HG02798 (cell line): Measurements from ENCODE around the gene LENG1.

Experiments
- ATAC-seq: cut with Tn5 transposase; IDR thresholded peaks from one replicate; pipeline ENCODE4 v1.9.1; 2021; ENCODE audit warnings: mild to moderate bottlenecking; ENCODE audit not compliant: unreplicated experiment, poor library complexity

LENG1 gene

DNA sequence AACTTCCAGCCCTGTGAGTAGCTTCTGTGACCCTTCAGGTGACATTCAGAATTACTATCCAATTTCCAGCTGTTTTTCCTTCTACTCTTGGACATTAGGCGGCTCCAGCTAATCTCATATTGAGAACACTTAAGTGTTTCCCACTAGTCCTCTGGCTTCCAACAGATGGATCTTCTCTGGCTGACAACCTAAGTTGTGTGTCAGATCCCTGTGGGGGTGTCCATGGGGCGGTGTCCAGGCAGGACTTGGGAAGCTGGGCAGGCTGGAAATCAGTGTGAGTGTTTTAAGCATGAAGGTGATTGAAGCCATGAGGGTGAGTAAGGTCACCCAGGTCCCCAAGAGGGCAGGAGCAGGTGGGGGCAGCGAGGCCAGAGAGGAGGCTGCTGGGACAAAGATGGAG, 11.8 kb downstream of the LENG1 start:
- no peak for ATAC-seq

DNA sequence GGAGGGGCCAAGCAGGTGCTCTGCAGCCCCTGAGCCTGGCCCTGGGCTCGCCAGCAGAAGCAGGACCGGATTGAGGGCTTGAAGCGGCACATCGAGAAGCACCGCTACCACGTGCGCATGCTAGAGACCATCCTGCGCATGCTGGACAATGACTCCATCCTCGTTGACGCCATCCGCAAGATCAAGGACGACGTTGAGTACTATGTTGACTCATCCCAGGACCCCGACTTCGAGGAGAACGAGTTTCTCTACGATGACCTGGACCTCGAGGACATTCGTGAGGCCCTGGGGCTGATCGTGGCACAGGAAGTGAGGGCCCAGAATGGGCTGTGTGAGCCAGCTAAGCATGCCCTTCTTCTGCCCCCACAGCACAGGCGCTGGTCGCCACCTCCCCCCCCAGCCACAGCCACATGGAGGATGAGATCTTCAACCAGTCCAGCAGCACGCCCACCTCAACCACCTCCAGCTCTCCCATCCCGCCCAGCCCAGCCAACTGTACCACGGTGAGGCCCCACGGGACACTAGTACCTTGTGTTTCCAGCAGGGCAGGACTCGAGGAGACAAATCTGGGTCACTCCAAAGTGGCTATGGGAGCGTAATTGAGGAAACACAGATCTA, 13.9 kb downstream of the LENG1 start:
- no peak for ATAC-seq

DNA sequence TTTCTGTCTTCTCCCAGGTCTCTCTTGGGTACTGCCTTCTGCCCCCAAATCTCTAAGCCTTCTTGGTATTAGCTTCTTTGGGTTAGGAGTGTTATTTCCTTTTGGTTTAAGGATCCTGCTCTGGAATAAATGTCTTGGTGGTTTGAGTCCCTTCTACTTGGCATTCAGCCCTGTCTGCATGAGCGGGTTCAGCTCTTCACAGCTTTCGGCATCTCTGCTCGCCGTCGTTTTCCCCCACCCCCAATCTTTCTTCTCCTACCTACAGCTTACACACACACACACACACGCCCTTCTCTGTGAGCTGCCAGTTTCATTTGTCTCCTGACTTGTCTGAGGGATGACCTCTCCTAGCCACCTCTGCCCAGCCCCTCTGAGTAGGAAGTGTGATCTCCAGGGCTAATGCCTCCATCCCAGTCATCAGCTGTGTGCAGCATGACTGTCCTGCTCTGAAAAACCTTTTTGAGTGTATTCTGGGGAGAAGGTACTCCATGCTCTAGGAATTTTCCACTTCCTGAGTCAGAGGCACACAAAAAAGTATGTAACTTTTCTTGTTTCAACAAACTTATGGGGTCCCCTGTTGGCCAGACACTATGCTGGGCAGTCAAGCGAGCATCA, 17.2 kb downstream of the LENG1 start:
- no peak for ATAC-seq

DNA sequence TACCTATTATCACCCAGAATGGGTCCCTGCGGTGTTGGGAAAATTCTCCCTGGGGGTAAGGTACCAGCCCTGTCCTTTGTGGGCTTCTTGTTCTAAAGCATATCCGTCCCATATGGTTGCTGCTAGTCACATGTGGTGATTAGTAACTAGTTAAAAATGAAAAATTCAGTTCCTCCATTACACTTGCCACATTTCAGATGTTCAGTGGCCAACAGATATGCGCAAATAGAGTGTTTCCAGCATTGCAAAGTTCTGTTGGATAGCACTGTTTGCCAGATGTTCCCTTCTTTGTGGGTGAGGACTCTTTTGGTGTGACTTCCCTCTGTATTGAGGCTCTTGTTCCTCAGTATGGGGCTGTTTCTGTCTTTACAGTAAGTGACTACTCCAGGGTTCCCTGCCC, 18.2 kb downstream of the LENG1 start:
- no peak for ATAC-seq

DNA sequence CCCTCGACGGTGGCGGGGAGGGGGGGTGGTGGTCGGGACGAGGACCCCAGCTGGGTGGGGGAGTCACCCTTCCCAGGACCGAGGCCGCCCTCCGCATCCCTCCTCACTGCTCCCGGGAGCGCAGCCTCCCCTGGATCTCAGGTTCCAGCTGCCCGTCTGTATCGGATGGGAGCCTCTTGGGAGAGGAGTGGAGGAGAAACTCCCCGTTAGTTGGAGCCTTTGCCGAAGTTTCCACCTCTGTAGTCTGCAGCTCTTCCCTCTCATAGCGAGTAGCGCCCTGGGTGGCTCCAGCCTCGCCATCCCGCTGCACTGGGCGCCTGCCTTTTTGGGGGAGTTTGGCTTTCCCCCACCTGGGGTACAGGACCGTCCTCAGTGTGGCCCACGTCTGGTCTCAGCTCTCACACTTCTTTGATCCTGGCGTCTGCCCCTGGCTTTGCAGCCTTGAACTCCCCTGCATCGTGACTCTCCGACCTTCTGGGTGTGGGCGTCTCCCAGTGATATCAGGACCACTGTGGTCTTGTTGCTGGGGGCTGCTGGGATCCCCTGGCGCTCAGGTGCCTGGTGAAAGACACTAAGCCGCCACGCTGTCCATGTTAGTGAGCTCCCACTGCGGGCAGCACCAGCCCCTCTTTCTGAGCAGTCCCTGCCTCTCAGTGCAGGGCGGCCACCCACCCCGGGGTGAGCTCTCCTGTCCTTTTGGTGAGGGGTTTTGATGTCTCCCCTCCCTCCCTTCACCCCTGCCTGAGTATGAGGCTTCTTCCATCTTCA, 20.8 kb downstream of the LENG1 start:
- ATAC-seq = no peak

DNA sequence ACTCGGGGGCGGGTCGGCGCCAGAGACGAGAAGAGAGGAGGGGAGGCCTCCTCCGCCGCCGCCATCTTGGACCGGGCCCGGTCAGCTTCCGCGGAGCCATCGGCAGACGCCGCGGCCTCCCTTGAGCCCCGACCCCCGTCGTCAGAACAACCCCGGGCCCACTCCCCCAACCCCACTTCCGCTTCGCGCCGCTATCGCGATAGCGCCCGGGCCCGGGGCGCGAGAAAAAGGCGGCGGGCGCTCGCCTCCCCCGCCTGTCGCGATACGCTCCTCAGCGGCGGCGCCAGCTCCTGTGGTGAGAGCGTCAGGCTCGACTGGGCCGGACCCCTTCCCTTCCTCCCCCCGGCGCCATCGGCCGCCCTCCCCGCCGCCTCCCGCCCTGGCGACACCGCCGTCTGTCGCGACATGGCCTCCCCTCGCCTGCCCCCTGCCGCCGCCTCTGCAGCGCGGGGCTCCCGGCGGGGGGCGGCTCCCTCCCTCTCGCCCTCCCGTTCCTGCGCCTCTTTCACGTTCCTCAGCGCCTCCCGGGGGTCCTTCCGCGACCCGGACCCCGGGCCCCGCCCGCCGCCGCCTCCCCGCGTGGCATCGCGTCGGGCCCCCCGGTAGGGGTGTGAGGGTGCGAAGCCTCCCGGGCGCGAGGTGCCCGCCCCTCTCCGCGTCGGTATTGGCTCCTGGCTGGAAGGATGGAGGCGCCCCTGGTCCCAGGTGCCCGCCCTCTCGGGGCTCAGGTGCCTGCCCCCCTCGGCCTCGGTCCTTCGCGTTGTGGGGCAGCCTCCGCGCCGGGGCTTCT, 21.6 kb downstream of the LENG1 start, which contains the start of gene CNOT3:
Gene CNOT3 (plus strand): TSS at position 64 of the 790 bp plus-strand sequence. CDS start 5,217 bp downstream, outside the sequence.
- no peak for ATAC-seq

DNA sequence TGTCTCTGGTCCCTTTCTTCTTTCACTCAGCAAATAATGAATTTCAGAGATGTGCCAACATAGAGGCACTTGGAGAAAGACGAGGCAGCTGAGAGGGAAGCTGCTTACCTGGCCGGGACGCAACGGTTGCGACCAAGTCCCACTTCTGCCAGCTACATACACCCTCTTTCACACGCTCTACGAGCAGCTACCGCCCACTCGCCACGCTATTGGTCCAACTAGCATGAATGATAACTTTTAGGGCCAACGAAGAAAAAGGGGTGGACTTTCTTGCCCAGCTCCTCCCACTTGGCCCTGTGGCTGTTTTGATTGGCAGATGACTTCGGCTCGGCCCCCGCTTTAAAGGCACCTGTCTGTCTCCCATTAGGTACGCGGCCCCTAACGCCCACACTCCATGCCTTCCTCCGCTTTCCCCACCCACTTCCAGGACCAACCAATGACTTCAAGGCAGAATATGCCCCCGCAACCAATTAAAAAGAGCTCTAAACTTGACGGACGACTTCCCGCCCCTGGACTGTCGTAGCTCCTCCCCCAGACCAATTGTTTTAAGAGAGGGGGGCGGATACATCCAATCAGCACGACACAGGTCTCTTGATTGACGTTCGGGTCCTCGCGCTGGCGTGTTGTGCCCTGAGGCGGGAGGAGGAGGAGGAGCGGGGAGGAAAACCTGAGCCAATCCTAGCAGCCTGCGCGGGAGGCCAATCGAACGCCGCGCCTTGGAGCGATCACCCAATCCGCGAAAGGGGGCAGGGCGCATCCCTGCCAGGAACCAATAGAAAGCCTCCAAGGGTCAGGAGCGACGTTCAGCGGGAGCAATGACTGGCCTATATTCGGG, 22.4 kb downstream of the LENG1 start:
- ATAC-seq = peak; percentile 83

DNA sequence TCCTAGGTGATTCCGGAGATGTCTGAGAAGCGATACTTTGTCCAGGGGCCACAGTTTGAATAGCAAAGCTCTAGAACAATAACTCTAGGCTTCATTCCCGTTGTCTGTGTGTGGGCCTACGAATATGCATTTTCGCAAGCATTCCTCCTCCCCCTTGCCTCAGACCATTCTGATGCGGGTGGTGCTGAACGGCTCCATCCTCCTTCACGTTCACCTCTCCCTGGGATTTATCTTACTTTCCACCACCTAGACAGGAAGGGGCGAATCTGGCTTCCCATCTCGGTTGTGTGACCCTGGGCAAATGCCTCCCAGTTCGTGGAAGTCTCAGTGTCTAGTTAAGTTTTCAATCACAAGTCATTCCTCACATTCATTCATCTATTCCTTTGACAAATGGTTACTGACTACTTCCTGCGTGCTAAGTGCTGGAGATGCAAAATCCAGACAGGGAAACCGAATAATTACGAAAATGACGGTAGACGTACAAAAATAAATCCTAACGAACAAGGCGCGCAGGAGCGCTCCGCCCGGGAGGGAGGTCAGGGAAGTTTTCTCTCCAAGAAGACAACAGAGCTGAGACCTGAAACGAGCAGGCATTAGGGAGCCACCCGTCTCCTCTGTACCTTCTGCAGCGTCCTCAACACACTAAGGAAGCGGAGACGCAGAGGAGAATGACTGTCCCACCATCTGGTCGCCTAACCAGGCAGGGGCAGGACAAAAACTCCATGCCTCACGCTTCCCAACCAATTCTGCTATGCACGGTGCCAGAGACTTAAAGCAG, 23.2 kb downstream of the LENG1 start:
- ATAC-seq = no peak

DNA sequence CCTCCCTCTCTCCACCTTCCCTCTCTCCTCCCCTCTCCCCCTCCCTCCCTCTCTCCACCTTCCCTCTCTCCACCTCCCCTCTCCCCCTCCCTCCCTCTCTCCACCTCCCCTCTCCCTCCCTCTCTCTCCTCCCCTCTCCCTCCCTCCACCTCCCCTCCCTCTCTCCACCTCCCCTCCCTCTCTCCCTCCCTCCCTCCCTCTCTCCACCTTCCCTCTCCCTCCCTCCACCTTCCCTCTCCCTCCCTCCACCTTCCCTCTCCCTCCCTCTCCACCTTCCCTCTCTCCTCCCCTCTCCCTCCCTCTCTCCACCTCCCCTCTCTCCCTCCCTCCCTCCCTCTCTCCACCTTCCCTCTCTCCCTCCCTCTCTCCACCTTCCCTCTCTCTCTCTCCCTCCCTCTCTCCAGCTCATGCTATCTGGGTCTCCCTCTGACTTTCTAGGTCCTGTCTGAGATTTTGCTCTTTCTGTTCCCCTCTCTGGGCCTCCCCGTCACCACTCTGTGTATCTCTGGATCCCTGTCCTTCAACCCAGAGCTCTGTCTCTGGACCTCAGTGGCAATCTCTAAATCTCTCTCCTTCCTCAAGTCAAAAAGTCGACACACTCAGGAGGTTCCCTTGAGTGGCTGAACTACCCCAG, 25.4 kb downstream of the LENG1 start:
- ATAC-seq = no peak

DNA sequence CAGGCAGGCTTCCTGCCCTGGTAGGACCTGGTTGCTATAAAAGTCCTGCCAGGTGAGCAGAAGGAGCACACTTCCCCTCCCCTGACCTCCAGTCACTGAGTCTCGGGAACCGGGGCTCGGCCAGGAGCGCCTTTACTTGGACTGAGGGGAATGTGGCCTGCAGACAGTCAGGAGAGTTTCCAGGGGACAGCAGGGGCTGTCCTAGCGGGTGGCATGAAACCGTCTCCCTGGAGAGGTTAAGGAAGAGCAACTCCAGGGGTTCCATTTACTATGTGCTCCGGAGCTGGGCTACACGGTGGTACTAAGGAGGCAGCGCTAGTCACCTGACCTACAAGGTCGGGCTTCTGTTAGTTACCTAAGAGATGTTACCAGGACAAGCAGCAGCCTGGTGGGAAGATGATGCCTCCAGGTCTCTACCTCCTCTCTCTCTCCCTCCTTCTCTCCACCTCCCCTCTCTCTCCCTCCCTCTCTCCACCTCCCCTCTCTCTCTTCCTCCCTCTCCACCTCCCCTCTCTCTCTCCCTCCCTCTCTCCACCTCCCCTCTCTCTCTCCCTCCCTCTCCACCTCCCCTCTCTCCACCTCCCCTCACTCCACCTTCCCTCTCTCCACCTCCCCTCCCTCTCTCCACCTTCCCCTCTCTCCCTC, 26.1 kb downstream of the LENG1 start:
- no peak for ATAC-seq

DNA sequence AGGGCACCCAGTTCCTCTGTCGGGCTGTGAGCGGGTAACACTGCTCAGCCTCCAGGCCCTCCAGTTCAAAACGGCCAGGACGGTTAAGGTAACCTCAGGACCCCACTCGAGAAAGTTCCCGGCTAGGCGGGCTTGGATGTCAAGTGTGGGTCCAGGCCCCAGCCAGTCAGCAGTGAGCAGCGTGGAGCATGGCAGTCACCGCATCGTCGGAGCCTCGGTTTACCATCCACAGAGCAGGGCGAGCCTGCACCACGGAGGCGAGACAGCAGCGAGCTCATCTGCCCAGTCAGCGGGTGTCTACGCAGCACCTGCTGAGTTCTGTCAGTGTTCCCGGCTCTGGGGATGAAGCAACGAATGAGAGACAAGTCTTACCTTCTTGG, 29.9 kb downstream of the LENG1 start:
- ATAC-seq = no peak

DNA sequence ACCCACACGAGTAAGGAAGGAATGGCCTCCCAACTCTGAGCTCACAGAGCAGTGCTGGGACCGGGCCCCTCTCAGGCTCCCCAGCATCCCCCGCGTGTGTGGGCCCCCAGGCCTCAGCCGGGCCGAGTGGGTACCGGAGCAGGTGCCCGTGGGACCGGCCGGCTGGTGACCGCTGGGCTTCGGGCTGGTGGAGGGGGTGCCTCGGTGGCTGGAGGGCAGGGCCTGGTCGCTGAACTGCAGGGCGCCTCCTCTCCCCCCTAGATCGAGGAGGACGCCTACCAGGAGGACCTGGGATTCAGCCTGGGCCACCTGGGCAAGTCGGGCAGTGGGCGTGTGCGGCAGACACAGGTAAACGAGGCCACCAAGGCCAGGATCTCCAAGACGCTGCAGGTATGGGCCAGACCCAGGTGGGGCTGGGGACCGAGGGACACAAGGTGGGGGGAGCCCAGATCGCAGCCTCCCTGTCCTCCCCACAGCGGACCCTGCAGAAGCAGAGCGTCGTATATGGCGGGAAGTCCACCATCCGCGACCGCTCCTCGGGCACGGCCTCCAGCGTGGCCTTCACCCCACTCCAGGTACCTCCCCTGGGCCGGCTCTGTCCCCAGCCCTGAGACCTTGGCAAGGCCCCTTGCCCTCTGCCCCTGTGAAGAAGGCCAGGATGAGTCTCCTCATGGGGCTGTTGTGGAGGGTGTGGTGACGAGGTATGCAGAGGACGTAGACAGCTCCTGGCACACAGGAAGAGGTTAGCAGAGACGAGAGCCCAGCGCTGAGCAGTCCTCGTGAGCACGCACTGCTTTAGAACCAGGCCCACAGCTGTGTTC, 30.5 kb downstream of the LENG1 start:
- ATAC-seq = no peak

DNA sequence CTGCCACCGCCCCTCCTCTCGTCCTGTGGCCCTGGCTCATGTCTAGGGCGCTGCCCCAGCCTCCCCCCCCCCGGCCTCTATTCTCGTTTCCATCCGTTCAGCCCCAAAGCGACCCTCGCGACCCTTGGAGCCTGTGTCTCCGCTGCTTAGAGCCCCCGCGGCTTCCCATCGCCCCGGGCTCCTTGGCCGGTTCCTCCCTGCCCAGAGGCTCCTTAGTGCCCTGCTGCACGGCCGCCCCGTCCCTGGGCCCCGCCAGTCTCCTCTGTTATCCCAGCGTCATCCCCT, 31.1 kb downstream of the LENG1 start:
- no peak for ATAC-seq

DNA sequence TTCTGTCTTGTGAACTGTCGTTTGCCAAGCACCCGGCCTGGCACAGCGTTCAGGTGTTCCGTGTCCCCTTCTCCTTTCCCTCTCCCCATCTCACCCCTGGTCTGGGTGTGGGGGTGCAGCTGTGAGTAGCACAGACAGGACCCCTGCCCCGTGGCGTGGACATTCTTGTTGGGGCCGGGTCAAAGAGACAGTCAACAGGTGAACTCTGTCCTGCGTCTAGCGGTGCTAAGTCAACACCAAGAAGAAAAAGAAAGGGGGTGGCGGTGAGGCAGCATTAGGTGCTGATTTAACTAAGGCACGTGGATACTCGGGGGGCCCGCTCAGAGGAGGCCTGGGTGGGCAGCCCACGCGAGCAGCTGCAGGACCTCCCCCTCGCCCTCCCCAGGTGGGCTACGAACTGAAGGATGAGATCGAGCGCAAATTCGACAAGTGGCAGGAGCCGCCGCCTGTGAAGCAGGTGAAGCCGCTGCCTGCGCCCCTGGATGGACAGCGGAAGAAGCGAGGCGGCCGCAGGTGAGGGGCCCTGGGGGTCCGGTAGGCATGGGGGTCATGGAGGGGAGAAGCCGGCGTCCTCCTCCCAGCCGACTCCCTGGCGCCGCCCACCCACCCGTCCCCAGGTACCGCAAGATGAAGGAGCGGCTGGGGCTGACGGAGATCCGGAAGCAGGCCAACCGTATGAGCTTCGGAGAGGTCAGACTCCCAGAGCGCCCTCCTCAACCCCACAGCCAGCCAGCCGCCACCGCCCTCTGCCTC, 31.7 kb downstream of the LENG1 start:
- no peak for ATAC-seq

DNA sequence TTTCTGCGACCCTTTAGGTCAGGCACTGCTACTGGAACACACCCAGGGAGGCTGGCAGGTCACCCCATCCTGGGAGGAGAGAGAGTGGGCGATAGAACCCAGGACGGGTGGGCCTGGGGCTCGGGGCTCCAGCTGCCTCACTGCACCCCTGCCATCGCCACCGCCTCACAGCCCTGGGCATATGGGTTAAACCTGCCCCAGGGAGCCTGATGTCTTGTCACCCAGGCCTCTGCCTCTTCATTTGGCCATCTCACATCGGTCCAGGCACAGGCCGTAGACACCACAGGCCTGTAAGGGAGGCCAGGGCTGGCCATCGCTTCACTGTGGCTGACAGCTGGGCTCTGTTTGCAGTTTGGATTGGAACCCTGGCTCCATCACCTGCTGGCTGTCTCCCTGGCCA, 33.8 kb downstream of the LENG1 start:
- no peak for ATAC-seq

DNA sequence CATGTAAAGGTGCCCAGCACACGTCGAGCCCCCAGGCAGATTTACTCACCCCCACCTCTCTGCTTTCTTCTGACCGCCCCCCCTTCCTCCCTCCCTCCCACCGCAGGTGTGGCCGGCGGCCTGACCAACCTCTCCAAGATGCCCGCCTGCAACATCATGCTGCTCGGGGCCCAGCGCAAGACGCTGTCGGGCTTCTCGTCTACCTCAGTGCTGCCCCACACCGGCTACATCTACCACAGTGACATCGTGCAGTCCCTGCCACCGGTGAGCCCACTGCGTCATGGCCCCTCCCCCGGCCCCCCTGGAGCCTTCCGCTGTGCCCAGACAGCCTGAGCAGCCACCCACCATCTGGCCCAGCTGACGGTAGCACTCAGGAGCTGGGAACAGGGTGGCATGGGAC, 35.1 kb downstream of the LENG1 start:
- no peak for ATAC-seq

DNA sequence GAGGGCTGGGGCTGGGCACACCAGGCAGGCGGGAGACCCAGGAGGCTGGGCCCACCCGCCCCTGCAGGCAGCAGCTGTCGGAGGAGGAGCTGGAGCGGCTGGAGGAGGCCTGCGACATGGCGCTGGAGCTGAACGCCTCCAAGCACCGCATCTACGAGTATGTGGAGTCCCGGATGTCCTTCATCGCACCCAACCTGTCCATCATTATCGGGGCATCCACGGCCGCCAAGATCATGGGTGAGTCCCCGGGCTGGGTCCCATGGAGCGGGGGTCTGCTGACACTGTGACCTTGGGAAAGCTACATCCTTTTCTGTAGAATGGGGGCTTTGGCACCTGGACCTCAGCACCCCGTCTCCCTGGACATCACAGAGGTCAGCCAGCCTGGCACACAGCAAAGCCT, 35.8 kb downstream of the LENG1 start:
- ATAC-seq = no peak
